ENCODE results near the gene SLC22A1.
"Not testable (repeated sequence)": the region's sequence is repeated elsewhere in the genome, so short reads cannot be mapped to it uniquely, and the experiment has no call there.

The SLC22A1 gene

GRCh38 chr6:160125105-160125504 lies 3.5 kb downstream of the SLC22A1 start:
- DNase-seq: not testable (repeated sequence)

DNA sequence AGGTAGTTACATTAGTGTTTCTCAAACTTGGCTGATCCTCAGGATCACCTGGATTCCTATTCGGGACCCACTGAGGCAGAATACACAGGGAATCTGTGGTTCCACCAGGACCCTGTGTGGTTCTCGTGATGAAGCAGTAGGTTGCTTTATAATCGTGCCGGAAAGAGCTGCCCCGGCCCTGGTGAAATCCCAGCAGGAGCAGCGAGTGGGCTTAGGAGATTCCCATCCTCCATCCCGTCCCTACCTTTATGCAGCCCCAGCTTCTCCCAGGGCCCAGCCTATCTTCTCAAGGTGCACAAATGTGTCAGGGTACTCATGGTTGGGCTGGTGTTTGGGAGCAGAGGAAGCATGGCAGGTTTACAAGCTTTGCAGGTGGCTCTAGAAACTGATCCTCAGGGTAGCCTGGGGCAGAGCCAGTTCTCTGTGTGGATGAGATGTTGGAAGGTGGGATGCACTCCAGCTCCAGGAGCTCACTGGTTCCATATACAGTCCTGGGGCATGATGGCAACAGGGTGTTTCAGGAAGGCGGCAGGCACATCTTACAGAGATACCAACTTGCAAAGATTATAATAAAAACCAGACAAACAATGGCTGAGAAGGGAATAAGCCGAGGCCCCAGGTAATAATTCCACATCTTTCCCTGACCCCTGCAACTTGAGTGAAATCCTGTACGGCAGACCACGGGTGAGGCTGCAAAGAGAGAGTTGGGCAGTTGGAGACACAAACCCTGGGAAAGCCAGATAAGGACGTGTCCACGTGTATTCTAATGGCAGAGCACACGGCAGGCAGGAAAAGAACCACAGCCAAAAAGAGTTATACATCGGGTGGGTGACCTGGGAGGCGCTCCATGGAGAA lies 5.9 kb downstream of the SLC22A1 start:
- no peak for DNase-seq

- DNase-seq: no peak
Observed at GRCh38 chr6:160128125-160128683, 6.6 kb downstream of the SLC22A1 start.

GRCh38 chr6:160128879-160129516 lies 7.4 kb downstream of the SLC22A1 start:
- no peak for DNase-seq

DNA sequence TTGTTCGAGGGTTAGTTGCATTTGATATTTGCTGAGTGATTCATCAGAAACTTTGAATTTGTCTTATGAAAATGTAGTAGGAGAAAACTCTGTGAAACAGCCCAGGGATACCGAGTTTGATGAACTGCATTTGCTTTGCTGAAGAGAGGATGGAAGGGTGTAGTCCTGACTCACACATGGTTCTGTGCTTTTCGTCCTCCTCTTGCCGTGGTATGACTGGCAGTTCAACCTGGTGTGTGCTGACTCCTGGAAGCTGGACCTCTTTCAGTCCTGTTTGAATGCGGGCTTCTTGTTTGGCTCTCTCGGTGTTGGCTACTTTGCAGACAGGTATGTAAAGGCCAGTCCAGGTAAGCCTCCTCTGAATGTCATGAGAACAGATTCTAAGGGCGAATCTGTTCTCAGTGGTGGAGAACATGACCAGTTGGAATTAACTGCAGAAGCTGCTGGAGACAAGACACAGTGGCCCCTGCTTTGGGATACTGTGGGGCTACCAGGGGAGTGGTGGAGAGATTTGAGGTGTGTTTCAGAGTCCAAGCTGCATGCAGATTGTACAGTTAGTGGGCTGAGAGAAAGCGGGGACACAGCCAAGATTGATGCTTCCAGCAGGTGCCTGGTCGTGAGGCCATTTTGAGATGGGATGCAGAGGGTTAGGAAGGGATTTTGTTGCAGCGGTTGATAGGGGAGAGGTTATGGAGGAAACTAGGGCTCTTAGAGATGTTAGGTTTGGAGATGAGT lies 8.4 kb downstream of the SLC22A1 start:
- DNase-seq: no peak

DNA sequence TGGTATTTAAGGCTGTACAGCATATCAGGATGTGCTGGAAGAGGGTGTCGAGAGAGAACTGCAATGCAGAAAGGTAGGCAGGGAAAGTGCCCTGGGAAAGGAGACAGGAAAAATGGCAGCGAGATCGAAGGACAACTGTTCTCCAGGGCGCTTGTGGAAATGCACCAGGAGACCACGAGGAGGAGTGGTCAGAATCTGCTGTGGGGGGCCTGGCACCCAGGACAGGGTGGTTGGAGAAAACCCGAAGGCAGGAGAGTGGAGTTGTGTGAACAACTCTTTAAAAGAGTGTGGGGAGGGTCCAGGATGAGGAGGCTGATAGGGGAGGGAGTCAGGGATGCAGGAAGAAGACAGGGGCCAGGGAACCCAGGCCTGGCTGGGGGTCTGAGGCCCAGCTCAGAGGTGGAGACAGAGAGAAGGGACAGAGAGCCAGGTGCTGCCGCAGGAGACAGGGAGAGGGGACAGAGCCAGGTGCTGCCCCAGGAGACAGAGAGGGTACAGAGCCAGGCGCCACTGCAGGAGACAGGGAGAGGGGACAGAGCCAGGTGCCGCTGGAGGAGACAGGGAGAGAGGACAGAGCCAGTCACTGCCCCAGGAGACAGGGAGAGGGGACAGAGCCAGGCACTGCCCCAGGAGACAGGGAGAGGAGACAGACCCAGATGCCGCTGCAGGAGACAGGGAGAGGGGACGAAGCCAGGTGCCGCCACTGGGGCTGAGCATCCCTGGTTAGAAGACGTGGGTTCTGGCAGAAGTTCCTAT lies 9.3 kb downstream of the SLC22A1 start:
- DNase-seq: no peak

GRCh38 chr6:160131636-160132296 lies 10.2 kb downstream of the SLC22A1 start:
- no peak for DNase-seq

- no peak for DNase-seq
Observed at GRCh38 chr6:160132297-160132637, 10.7 kb downstream of the SLC22A1 start.

DNA sequence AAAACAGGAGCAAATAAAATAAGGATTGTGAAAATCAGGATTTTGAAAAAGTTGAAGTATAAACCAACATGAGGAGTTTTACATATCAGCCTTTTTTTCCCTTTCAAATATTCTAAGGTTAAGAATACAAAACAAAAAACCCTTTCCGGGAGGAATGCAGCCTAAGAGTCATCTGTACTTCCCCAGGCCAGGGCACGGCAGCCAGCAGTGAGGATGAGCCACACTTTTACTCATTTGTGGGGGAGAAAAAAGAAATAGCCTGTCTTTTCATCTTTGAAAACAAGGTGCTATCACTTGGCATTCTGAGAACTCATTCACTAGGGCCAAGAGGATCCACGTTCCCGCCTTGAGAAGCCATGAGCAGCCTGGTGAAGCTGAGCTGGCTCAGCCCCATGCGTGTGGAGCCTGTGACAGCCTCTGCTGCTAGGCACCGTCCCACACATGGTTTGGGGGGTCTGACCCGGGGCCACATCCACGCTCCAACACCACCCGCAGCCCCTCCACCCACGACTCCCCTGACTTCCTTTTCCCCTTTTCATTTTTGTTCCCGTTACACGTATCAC lies 11.2 kb downstream of the SLC22A1 start:
- DNase-seq: no peak

- no peak for DNase-seq
Observed at GRCh38 chr6:160133441-160134336, 12.1 kb downstream of the SLC22A1 start.

- DNase-seq: not testable (repeated sequence)
Observed at GRCh38 chr6:160134337-160134751, 12.7 kb downstream of the SLC22A1 start.

- DNase-seq: no peak
Observed at GRCh38 chr6:160134779-160135547, 13.3 kb downstream of the SLC22A1 start.

- no peak for DNase-seq
Observed at GRCh38 chr6:160135907-160136655, 14.5 kb downstream of the SLC22A1 start.

- DNase-seq: no peak
Observed at GRCh38 chr6:160137130-160137988, 15.7 kb downstream of the SLC22A1 start.

DNA sequence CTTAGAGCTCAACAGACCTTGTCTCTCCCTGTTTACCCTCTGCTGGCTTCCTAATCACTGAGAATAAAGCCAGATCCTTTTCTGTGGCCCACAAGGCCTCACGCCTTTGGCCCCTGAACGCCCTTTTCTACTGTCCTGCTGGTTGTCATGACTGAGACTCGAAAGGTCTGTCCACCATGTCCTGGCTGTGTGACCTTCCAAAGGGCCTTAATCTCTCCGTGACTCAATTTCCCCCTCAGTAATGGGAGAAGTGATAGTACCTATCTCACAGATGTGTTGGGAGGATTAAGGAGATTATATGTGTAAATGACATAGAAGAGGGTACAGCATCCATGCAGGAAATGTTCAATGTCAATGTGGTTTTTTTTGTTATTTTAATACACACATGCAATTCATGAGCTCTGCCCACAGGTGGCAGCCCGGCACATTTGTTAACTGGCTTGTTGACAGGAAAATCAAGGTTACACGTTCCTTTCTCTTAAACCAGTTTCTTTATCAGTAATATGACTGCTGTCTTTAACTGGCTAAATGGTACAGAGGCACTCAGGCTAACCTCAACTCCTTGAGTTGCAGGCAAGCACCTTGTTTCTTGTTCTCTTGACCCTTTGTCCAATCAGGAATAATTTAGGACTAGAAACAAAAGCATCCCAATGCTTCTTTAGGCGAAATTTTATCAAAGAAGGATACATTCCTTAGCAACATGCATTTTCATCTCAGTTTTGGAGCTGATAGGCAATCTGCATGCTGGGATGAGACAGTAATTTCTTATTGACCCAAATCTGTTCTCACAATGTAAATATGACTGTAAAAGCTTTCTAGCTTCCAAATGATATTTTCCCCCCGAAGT lies 16.6 kb downstream of the SLC22A1 start:
- no peak for DNase-seq

DNA sequence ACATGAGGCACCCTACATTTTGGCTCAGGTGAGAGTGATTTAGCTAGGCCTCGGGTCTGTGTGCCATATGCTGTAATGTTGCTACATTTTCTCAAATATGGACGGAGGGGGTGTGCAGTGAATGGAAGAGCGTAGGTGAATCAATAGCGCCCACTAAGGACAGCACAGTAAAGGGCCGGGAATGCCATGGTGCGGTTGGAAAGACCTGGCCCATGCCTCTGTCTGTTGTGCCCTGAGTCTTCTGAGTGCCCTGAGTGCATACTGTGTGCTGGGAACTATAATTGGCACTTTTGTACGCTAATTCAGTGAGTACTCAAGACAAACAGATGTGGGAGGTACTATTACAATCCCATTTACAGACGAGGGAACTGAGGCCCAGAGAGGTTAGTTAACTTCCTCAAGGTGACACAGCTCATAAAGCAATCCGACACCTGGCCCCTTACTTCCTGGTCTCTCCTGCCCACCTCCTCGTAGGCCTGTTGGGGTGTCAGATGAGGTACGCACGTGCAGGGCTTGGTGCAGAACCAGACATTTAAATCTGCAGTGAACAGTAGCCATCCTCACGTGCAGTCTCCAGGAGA lies 17.3 kb downstream of the SLC22A1 start:
- no peak for DNase-seq

GRCh38 chr6:160139420-160139851 lies 17.8 kb downstream of the SLC22A1 start:
- DNase-seq: no peak
